22Rv1 (cell line): ENCODE results near the gene FAM120B.

ENCODE experiments used
- H3K27ac ChIP-seq: fragments of 450-650 bp; 2 replicates; pipeline ENCODE4 v1.5.1; 2017
- ZFX ChIP-seq: fragments of 450-650 bp; IDR thresholded peaks from 2 replicates; pipeline ENCODE4 v1.6.1; 2017; ENCODE audit warnings: antibody characterized with exemption, borderline replicate concordance
- TF ChIP-seq, protein P1 (sequence below): fragments of 450-650 bp; IDR thresholded peaks from 2 replicates; pipeline ENCODE4 v1.5.1; 2017; ENCODE audit warnings: mild to moderate bottlenecking

FAM120B gene

DNA sequence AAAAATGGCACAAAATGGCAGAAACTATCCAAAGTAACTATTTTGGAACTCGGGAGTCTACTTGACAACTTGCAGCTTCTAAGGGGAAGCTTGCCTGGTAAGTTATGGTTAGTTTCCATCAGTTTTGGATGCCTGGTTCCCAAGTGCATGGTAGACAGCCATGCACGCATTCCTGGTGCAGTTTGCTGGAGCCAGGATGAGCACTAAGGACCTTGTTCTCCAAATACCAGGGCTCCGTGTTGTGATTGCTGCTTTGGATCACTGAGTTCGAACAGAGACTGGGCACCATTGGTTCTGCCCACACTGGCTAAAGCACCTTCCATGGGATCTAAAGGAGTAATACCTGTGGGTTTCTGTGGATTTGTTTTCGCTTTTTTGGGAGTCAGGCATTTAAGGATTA, 103.7 kb downstream of the FAM120B start:
- H3K27ac ChIP-seq = no peak overlapping the region
- no peak for TF ChIP-seq ZFX
- TF ChIP-seq, protein P1, sequence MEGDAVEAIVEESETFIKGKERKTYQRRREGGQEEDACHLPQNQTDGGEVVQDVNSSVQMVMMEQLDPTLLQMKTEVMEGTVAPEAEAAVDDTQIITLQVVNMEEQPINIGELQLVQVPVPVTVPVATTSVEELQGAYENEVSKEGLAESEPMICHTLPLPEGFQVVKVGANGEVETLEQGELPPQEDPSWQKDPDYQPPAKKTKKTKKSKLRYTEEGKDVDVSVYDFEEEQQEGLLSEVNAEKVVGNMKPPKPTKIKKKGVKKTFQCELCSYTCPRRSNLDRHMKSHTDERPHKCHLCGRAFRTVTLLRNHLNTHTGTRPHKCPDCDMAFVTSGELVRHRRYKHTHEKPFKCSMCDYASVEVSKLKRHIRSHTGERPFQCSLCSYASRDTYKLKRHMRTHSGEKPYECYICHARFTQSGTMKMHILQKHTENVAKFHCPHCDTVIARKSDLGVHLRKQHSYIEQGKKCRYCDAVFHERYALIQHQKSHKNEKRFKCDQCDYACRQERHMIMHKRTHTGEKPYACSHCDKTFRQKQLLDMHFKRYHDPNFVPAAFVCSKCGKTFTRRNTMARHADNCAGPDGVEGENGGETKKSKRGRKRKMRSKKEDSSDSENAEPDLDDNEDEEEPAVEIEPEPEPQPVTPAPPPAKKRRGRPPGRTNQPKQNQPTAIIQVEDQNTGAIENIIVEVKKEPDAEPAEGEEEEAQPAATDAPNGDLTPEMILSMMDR = no peak

DNA sequence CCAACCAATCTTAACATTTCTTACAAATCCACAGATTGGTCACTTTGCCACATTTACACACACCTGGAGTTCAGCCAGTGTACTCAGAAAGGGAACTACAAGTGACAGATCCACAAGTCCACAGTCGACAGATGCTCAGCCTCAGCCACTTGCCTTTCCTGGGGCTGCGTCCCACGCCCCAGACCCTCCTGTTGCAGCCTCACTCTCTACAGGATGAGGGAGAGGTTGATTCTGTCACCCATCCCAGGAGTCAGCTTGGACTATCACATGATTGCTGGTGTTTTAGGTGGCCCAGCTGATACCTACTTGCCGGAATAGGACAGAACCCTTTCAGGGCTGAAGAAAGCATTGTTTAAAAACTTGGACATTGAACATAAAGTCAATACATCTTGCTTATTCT, 108.8 kb downstream of the FAM120B start:
- no peak for TF ChIP-seq ZFX
- TF ChIP-seq, protein P1 = no peak
- no peak overlapping the region for H3K27ac ChIP-seq

DNA sequence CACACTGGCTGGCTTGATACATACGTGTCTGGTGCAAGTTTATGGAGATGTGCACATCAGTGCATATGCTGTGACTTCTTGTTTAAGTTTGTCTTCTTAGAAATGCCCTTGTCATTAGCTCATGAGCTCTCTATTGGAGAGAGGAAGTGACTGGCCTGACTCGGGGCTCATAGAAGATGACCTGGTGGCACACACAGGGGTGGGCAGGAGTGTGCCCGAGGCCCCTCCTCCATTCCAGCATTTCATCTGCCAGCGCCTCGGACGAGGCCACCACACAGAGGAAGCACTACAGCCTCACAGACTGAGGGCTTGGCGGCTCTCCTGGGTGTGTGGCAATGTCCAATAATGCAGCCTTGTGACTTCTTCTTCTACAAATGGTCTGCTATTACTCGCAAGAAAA, 109.7 kb downstream of the FAM120B start:
- no peak for TF ChIP-seq ZFX
- TF ChIP-seq, protein P1 = no peak
- no peak overlapping the region for H3K27ac ChIP-seq

DNA sequence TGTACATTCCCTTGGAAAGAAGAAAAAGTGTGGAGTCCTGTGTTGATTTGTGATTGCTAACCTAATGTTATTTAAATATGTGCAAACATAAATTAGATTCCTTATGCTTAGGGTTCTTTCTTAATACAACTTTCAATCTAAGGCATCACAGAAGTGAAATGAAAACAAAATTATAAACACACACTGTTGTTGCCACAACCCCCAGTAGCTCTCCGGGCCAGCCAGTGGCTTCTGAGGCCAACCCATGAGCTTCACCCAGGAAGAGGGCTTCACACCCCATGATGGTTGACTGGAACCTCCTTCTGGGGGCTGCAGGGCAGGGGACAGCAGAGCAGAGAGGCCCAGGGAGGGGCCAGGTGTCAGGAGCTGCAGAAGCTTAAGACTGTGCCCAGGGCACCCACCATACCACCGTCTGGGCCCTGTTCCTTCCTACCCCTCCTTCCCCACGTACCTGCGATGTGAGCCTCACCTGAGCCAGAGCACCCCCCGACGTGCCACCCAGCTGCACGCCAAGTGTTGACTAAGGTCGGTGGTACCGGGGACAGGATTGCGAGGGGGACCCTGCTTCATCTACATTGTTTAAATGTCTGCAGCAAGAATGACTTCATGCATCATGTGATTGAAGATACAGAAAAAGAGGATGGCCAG, 110.5 kb downstream of the FAM120B start:
- H3K27ac ChIP-seq = no peak overlapping the region
- TF ChIP-seq, protein P1 = no peak
- no peak for TF ChIP-seq ZFX

DNA sequence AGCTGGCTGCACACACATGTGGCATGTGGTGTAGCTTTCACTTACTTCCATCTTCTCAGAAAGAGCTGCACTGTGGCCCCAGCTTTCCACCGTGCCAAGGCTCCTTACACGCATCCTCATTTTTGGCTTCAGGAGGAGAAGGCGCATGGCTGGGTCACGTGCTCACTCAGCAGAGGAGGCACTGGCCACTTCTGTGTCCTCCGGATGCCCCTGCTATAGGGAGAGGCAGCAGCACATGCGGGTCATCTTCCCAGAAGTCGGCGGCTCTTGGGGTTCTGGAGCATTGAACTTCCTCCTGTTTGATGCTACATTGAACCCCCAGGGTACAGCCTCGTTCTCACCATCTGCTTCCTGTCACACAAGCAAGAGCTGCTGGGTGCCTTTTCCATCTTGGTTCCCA, 111.3 kb downstream of the FAM120B start:
- TF ChIP-seq ZFX = no peak
- TF ChIP-seq, protein P1 = no peak
- H3K27ac ChIP-seq = no peak overlapping the region

DNA sequence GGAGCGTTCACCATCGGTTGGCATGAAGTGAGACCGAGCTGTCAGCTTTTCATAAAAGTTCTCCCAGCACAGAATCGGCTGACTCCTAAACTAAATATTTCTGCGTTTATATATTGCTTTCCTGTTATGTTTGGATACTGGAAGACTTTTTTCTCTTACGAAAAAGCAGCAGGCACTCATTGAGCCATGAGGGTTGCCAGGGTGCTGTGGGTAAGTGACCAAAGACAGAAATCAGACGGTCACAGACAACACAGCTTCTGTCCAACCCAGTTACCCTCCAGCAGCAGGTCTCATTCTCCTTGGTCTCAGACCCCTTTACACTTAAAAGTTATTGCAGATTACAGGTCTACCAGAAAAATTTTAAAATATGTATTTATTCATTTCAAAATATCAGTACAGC, 113.7 kb downstream of the FAM120B start:
- TF ChIP-seq ZFX = no peak
- TF ChIP-seq, protein P1 = no peak
- H3K27ac ChIP-seq = no peak overlapping the region

DNA sequence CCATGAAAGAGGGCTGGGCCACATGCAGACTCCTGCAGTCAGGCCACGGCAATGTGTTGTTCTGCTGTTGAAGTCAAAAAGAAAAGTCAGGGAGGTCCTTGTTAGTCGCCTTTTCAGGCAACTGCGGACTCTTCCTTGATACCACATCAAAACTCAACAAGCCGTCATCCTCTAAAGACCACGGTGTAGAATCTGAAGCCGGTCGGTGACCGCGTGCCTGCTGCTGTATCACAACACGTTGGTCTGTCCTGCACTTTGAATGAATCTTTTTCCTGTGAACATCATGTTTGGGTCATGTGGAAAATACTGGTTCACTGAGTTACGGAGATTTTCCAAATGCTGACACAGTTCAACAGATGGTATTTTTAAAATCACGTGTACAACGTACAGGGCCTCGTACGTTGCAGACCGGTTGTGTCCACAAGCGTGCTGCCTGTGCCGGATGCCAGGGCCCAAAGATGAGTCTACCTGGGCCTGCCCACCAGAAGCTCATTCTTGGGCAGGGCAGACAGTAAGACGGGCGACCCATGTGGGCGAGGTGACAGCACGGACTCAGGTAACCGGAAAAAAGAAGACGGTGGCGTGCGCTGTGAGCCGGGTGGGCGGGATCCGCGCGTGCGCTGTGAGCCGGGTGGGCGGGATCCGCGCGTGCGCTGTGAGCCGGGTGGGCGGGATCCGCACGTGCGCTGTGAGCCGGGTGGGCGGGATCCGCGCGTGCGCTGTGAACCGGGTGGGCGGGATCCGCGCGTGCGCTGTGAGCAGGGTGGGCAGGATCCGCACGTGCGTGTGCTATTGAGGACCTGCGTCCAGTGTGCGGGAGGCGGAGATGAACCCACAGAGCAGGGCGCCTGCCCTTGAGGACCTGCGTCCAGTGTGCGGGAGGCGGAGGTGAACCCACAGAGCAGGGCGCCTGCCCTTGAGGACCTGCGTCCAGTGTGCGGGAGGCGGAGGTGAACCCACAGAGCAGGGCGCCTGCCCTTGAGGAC, 114.5 kb downstream of the FAM120B start:
- H3K27ac ChIP-seq = no peak overlapping the region
- TF ChIP-seq ZFX = no peak
- TF ChIP-seq, protein P1 = no peak
